GM23338 (cell line): Measurements from ENCODE around the gene LIPG. TPM values are rescaled to one million over a fixed set of nuclear protein-coding genes. Genes with fewer than 3 reads are reported as not detected.
"Not testable (repeated sequence)": the region's sequence is repeated elsewhere in the genome, so short reads cannot be mapped to it uniquely, and the experiment has no call there.

Experiments
- ATAC-seq: fragments of 200-7000 bp; cut with Tn5 transposase; 3 replicates; pipeline ENCODE4 v1.9.1; 2020
- DNase-seq: peaks from one replicate; pipeline ENCODE4 v3.0.0-alpha.2; 2015; ENCODE audit warnings: low spot score
- H2AFZ ChIP-seq: fragments of 200-600 bp; sonication (generic); 2 replicates; pipeline ENCODE4 v1.8.0; 2016; ENCODE audit warnings: antibody characterized with exemption, mild to moderate bottlenecking, moderate library complexity
- H3F3A ChIP-seq: fragments of 200-600 bp; sonication (generic); replicated peaks from 2 replicates; pipeline ENCODE4 v1.8.0; 2017; ENCODE audit warnings: antibody characterized with exemption, mixed run types, low read depth
- H3K27ac ChIP-seq: fragments of 200-600 bp; sonication (generic); 2 replicates; pipeline ENCODE4 v1.6.1; 2016; ENCODE audit warnings: low read depth
- H3K27me3 ChIP-seq: fragments of 200-600 bp; sonication (generic); 2 replicates; pipeline ENCODE4 v1.8.0; 2016; ENCODE audit warnings: mild to moderate bottlenecking, mixed run types, moderate library complexity; ENCODE audit not compliant: insufficient read depth
- H3K36me3 ChIP-seq: fragments of 200-600 bp; sonication (generic); 2 replicates; pipeline ENCODE4 v1.8.0; 2016; ENCODE audit warnings: mild to moderate bottlenecking; ENCODE audit not compliant: insufficient read depth
- H3K4me1 ChIP-seq: fragments of 200-600 bp; sonication (generic); 2 replicates; pipeline ENCODE4 v1.8.0; 2016; ENCODE audit warnings: mild to moderate bottlenecking, moderate library complexity; ENCODE audit not compliant: insufficient read depth
- H3K4me2 ChIP-seq: fragments of 200-600 bp; sonication (generic); 2 replicates; pipeline ENCODE4 v1.7.1; 2017; ENCODE audit warnings: mixed run types
- H3K4me3 ChIP-seq: fragments of 200-600 bp; sonication (generic); 2 replicates; pipeline ENCODE4 v1.6.1; 2016; ENCODE audit warnings: mixed run types
- H3K79me2 ChIP-seq: fragments of 200-600 bp; sonication (generic); replicated peaks from 2 replicates; pipeline ENCODE4 v1.8.0; 2017; ENCODE audit warnings: mild to moderate bottlenecking; ENCODE audit not compliant: insufficient read depth
- H3K9me2 ChIP-seq: fragments of 200-600 bp; sonication (generic); 2 replicates; pipeline ENCODE4 v1.8.0; 2017; ENCODE audit not compliant: insufficient read depth
- H4K20me1 ChIP-seq: fragments of 200-600 bp; sonication (generic); replicated peaks from 2 replicates; pipeline ENCODE4 v1.8.0; 2017; ENCODE audit warnings: mild to moderate bottlenecking; ENCODE audit not compliant: insufficient read depth
- H3K27ac Mint-ChIP-seq: 2 replicates; pipeline ENCODE4 v1.8.0; 2020; ENCODE audit warnings: inconsistent platforms, mild to moderate bottlenecking, moderate library complexity, mixed read lengths
- H3K27me3 Mint-ChIP-seq: 3 replicates; pipeline ENCODE4 v1.8.0; 2022; ENCODE audit warnings: low read depth, mild to moderate bottlenecking, moderate library complexity, mixed read lengths, inconsistent platforms; ENCODE audit not compliant: insufficient read depth, poor library complexity
- H3K36me3 Mint-ChIP-seq: 3 replicates; pipeline ENCODE4 v1.8.0; 2021; ENCODE audit warnings: low read depth, mild to moderate bottlenecking, inconsistent platforms, moderate library complexity, mixed read lengths
- H3K4me1 Mint-ChIP-seq: 3 replicates; pipeline ENCODE4 v1.8.0; 2020; ENCODE audit warnings: mild to moderate bottlenecking, inconsistent platforms, mixed read lengths
- H3K4me3 Mint-ChIP-seq: 3 replicates; pipeline ENCODE4 v1.8.0; 2021; ENCODE audit warnings: moderate library complexity, mild to moderate bottlenecking, inconsistent platforms, mixed read lengths
- H3K9me3 Mint-ChIP-seq: 3 replicates; pipeline ENCODE4 v1.8.0; 2020; ENCODE audit warnings: moderate library complexity, mild to moderate bottlenecking, inconsistent platforms, mixed read lengths
- CREB1 ChIP-seq: fragments of 250-450 bp; sonication (Bioruptor Pico); IDR thresholded peaks from 2 replicates; pipeline ENCODE4 v1.5.0; 2020; ENCODE audit warnings: low read depth, mild to moderate bottlenecking, moderate library complexity
- EZH2 ChIP-seq: fragments of 200-600 bp; sonication (generic); IDR thresholded peaks from one replicate; pipeline ENCODE4 v1.8.0; 2017; ENCODE audit warnings: antibody characterized with exemption, mild to moderate bottlenecking, low read depth; ENCODE audit not compliant: unreplicated experiment
- EZH2phosphoT487 ChIP-seq: fragments of 200-600 bp; sonication (generic); IDR thresholded peaks from one replicate; pipeline ENCODE4 v1.8.1; 2018; ENCODE audit warnings: antibody characterized with exemption; ENCODE audit not compliant: unreplicated experiment
- POLR2AphosphoS5 ChIP-seq: IDR thresholded peaks from 2 replicates; pipeline ENCODE4 v1.6.1; 2016; ENCODE audit warnings: antibody characterized with exemption, low read depth
- long read RNA-seq: library from polyadenylated mRNA; unstranded; transcript quantifications from one replicate; pipeline ENCODE4 v2.0.0, GENCODE V29; 2020; ENCODE audit not compliant: unreplicated experiment
- polyA plus RNA-seq: library from polyadenylated mRNA; unstranded; fragments of >200 nt; fragmentation: Nextera tagmentation; extraction: Ambion mirVana; gene quantifications from 2 replicates; pipeline ENCODE4 v1.2.1, GENCODE V29; 2016
- total RNA-seq: library from RNA; depleted of rRNA; stranded (reverse); fragments of >200 nt; shearing (Covaris generic); gene quantifications from 2 replicates; pipeline ENCODE4 v1.2.3, GENCODE V29; 2014; rRNA removed
- TF ChIP-seq, protein P1 (sequence below), 2 experiments: fragments of 200-600 bp in 1 of 2; sonication (generic) in 1 of 2; conservative IDR thresholded peaks; 2 replicates each; pipeline versions ENCODE4 v1.5.1 to v1.6.1; 2016 to 2017; ENCODE audit warnings: antibody characterized with exemption in 2 of 2, low read depth in 2 of 2, mild to moderate bottlenecking in 2 of 2, moderate library complexity in 1 of 2
- TF ChIP-seq, protein P2 (sequence below): IDR thresholded peaks from 2 replicates; pipeline ENCODE4 v1.6.1; 2016; ENCODE audit warnings: antibody characterized with exemption

LIPG gene
- total RNA-seq (17.2 and 17.7 TPM in 2 replicates), polyA plus RNA-seq (3.3 and 4.9 TPM in 2 replicates)
- long read RNA-seq, result 0 reads

DNA sequence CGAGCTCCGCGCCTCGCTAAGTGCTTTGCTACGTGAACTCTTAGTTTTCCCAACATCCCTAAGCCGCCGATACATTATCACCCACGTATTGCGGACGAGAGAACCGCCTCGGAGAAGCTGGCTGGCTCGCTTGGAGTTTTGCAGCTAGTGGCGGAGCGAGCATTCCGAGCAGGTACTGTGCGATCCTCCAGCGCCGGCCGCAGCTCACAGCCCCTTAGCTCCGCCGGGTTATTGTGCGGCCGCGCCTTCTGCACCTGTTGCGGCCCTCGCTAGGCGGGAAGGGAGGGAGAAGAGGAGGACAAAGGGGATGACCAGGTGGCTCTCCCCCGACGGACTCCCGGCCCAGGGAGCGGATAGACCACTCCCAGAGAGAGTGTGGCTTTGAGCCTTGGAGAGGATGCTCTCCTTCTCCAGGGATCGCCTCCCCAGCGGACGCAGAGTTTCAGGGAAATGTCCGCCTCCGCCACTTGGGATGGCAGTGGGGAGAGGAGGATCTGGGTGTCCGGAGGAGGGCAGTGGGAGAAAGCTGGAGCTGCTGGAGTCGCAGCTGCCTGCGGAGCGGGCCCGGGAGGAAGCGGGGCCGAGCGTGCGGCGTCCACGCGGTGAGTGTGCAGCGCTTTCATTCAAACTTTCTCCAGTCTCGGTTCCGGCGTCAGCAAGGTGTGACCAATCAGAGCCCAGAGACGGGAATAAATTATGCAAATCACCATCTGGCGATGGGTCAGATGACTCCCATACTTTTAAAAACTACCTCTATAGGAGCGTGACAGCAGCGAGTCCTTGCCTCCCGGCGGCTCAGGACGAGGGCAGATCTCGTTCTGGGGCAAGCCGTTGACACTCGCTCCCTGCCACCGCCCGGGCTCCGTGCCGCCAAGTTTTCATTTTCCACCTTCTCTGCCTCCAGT, at the start of gene LIPG:
Gene LIPG, plus strand, starts transcription at position 769 of the 905 bp plus-strand sequence. CDS start 252 bp downstream, outside the sequence.
- Mint-ChIP-seq H3K4me1 (peaks cover 25% of the 10 kb centered on the region), H3K27ac (peak within 1 kb of the TSS; percentile 83), H3K36me3 (peaks cover 12% of the 10 kb centered on the region), H3K27me3 (peaks cover 38% of the 10 kb centered on the region), H3K9me3 (peaks cover 23% of the 10 kb centered on the region; the same call in 2 of the 3 replicates), H3K4me3 (peak within 1 kb of the TSS; percentile 82)
- Histone ChIP-seq H3F3A (0 out of 2 replicates have a peak, but pooled peaks cover 11% of the 10 kb centered on the region), H3K4me2 (peak within 1 kb of the TSS; percentile 98), H3K9me2 (no peaks in the 10 kb centered on the region), H2AFZ (peak within 1 kb of the TSS; percentile 97), H3K79me2 (peaks cover 20% of the 10 kb centered on the region), H3K4me1 (peaks cover 14% of the 10 kb centered on the region), H3K27me3 (peaks cover 36% of the 10 kb centered on the region), H4K20me1 (peaks cover 3% of the 10 kb centered on the region; the same call in 1 of the 2 replicates), H3K27ac (no peak within 1 kb of the TSS), H3K4me3 (peak within 1 kb of the TSS; percentile 85), H3K36me3 (no peaks in the 10 kb centered on the region)
- peak; percentile 94 for DNase-seq
- TF ChIP-seq EZH2phosphoT487, result no peak
- TF ChIP-seq, protein P1, sequence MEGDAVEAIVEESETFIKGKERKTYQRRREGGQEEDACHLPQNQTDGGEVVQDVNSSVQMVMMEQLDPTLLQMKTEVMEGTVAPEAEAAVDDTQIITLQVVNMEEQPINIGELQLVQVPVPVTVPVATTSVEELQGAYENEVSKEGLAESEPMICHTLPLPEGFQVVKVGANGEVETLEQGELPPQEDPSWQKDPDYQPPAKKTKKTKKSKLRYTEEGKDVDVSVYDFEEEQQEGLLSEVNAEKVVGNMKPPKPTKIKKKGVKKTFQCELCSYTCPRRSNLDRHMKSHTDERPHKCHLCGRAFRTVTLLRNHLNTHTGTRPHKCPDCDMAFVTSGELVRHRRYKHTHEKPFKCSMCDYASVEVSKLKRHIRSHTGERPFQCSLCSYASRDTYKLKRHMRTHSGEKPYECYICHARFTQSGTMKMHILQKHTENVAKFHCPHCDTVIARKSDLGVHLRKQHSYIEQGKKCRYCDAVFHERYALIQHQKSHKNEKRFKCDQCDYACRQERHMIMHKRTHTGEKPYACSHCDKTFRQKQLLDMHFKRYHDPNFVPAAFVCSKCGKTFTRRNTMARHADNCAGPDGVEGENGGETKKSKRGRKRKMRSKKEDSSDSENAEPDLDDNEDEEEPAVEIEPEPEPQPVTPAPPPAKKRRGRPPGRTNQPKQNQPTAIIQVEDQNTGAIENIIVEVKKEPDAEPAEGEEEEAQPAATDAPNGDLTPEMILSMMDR (conservative IDR thresholded peaks at IDR 0.05; ENCODE audit: low read depth in 2 of 2), result no peak
- TF ChIP-seq EZH2, result peak; percentile 5
- peak; percentile 79 for TF ChIP-seq POLR2AphosphoS5
- TF ChIP-seq, protein P2, sequence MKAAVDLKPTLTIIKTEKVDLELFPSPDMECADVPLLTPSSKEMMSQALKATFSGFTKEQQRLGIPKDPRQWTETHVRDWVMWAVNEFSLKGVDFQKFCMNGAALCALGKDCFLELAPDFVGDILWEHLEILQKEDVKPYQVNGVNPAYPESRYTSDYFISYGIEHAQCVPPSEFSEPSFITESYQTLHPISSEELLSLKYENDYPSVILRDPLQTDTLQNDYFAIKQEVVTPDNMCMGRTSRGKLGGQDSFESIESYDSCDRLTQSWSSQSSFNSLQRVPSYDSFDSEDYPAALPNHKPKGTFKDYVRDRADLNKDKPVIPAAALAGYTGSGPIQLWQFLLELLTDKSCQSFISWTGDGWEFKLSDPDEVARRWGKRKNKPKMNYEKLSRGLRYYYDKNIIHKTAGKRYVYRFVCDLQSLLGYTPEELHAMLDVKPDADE, result no peak
- peak; percentile 64 for TF ChIP-seq CREB1 (CRISPR knock-in tag)
- ATAC-seq, result peak; percentile 81

DNA sequence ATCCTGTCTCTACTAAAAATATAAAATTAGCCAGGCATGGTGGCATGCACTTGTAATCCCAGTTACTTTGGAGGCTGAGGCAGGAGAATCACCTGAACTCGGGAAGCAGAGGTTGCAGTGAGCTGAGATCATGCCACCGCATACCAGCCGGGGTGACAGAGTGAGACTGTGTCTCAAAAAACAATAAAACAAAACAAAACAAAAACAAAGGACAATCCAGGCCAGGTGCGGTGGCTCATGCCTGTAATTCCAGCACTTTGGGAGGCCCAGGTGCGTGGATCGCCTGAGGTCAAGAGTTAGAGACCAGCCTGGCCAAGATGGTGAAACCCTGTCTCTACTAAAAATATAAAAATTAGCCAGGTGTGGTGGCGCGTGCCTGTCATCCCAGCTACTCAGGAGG, 49.0 kb upstream of the LIPG start:
- H3K4me3 ChIP-seq, H3K4me1 ChIP-seq, ATAC-seq, H3K79me2 ChIP-seq, H3K9me2 ChIP-seq, H3K27me3 ChIP-seq, H3K4me3 Mint-ChIP-seq, H3K27me3 Mint-ChIP-seq, H3K4me2 ChIP-seq, H2AFZ ChIP-seq, H3F3A ChIP-seq, H4K20me1 ChIP-seq, H3K27ac ChIP-seq, DNase-seq, H3K27ac Mint-ChIP-seq, H3K36me3 Mint-ChIP-seq, H3K36me3 ChIP-seq, H3K9me3 Mint-ChIP-seq: not testable (repeated sequence)
- peaks cover 14% of the 10 kb centered on the region for H3K4me1 Mint-ChIP-seq
